ENCODE measurements around the gene TIMM17A. TPM values are rescaled to one million over a fixed set of nuclear protein-coding genes. Genes with fewer than 3 reads are reported as not detected.
"Not testable (repeated sequence)": the region's sequence is repeated elsewhere in the genome, so short reads cannot be mapped to it uniquely, and the experiment has no call there.

Gene TIMM17A
- total and polyA plus RNA-seq, 2 of the 8 experiments (the other 6 are each of a cell fraction or from before 2014, with no cell fraction given): 30.3 to 57.1 TPM

GRCh38 chr1:201940316-201940715 lies 15.0 kb upstream of the TIMM17A start:
- H3K18ac ChIP-seq (ENCODE audit: extremely low read depth, low read length); H3K56ac ChIP-seq (replicated peaks; ENCODE audit: insufficient read length, low read depth, low read length); H3K4me3 ChIP-seq (ENCODE audit: extremely low read depth in 1 of 4, insufficient read depth in 2 of 4, low read depth in 3 of 4, low read length in 4 of 4); H3K9ac ChIP-seq (replicated peaks in 1 of 4; ENCODE audit: extremely low read depth in 1 of 4, low read depth in 3 of 4, low read length in 3 of 4); H2BK5ac ChIP-seq (ENCODE audit: low read depth, low read length); H3K4ac ChIP-seq (replicated peaks; ENCODE audit: insufficient read length, low read depth, low read length); H4K91ac ChIP-seq (replicated peaks; ENCODE audit: insufficient read length, low read length); H4K5ac ChIP-seq (ENCODE audit: insufficient read length, low read depth, low read length); FAIRE-seq; DNase-seq (ENCODE audit: low read depth in 1 of 2, low spot score in 2 of 2); H3K27me3 ChIP-seq (replicated peaks in 1 of 4; ENCODE audit: control insufficient read depth in 3 of 4, extremely low read depth in 1 of 4, insufficient read depth in 3 of 4, low read length in 3 of 4); H2AFZ ChIP-seq (ENCODE audit: low read length); H2AK5ac ChIP-seq (ENCODE audit: low read depth, low read length); H3K9me3 ChIP-seq (ENCODE audit: insufficient read depth in 2 of 2, low read depth in 1 of 2, low read length in 1 of 2); H3K79me2 ChIP-seq (ENCODE audit: control insufficient read depth in 1 of 2, insufficient read depth in 2 of 2, low read length in 2 of 2); H2BK120ac ChIP-seq (replicated peaks; ENCODE audit: low read depth, low read length); H2BK15ac ChIP-seq (ENCODE audit: low read length); H3K14ac ChIP-seq (ENCODE audit: insufficient read length); H3K79me1 ChIP-seq (ENCODE audit: low read depth, low read length); H3K36me3 ChIP-seq (ENCODE audit: control insufficient read depth in 2 of 4, insufficient read depth in 4 of 4, low read length in 3 of 4); H2BK12ac ChIP-seq (ENCODE audit: low read depth, low read length); H3K4me1 ChIP-seq (replicated peaks in 1 of 4; ENCODE audit: control insufficient read depth in 3 of 4, insufficient read depth in 4 of 4, low read length in 3 of 4); H4K8ac ChIP-seq (ENCODE audit: extremely low read depth, insufficient read depth, low read length); H3K23ac ChIP-seq (ENCODE audit: insufficient read length); H2BK20ac ChIP-seq (ENCODE audit: low read length); H3K23me2 ChIP-seq (ENCODE audit: low read depth, low read length); H3K27ac ChIP-seq (ENCODE audit: low read depth, low read length); H4K20me1 ChIP-seq (replicated peaks in 1 of 2; ENCODE audit: control insufficient read depth in 1 of 2, insufficient read depth in 2 of 2, low read length in 2 of 2); H3K4me2 ChIP-seq (ENCODE audit: insufficient read depth in 1 of 2, low read depth in 2 of 2, low read length in 2 of 2): not testable (repeated sequence)
- CTCF ChIA-PET (ENCODE audit: partially characterized antibody): interaction anchor here (0.6 to 8.4 kb wide), 10 partner anchors 10 to 262 kb away, joined by 3 to 145 read pairs (median 4); no protein-coding TSS in a partner anchor
- peak in 1 of 3 experiments; percentile 6; a peak in 1 of 4 replicates for TF ChIP-seq CTCF (IDR thresholded peaks at IDR 0.05; ENCODE audit: control extremely low read depth in 1 of 3, insufficient read depth in 1 of 3, low read depth in 1 of 3, low read length in 3 of 3)
- WGBS, 2 experiments (ENCODE audit: extremely low coverage in 1 of 2, insufficient coverage in 1 of 2, insufficient read length in 1 of 2, insufficient replicate concordance in 2 of 2, low coverage in 1 of 2, low lambda C conversion rate in 2 of 2, missing lambda C conversion rate in 1 of 2): 88% methylated on average over 6 of the region's 10 CpGs; no CpG with 5 or more reads in 1 of the 2 experiments
- POLR2A ChIA-PET (ENCODE audit: partially characterized antibody): interaction anchor here (0.7 to 1.2 kb wide), 5 partner anchors 17 to 70 kb away, joined by 3 to 11 read pairs (median 3); partner anchors contain the start of gene ELF3
